K562 (cell line): ENCODE data around the gene CFAP157. TPM values are rescaled to one million over a fixed set of nuclear protein-coding genes. Genes with fewer than 3 reads are reported as not detected.

Experiments used
- ATAC-seq: fragments of 200-7000 bp; cut with Tn5 transposase; 3 replicates; pipeline ENCODE4 v1.9.1; 2020; ENCODE audit warnings: moderate library complexity
- BruUV-seq: library from RNA; stranded (reverse); fragments of 400-500 nt; replicated peaks from 2 replicates; lab custom pipeline; 2021; lab: Mats Ljungman, UMichigan
- CTCF ChIA-PET: fragments of 300-600 bp; formaldehyde crosslinking; extraction: SDS; loops from one replicate; lab custom pipeline; 2021; ENCODE audit warnings: low intra/inter-chr PET ratio; lab: Yijun Ruan, JAX
- POLR2A ChIA-PET: fragments of 300-600, 350-650 bp; sonication (Branson Sonifier 250); formaldehyde crosslinking; extraction: SDS; loops from one replicate; lab custom pipeline; 2021; ENCODE audit warnings: antibody characterized with exemption, inconsistent platforms; lab: Yijun Ruan, JAX
- DNase-seq, 4 experiments: peaks; one replicate each; pipeline versions ENCODE4 v3.0.0 to v3.0.0-alpha.2; 2011 to 2018; ENCODE audit warnings: low spot score in 3 of 4, mixed read lengths in 3 of 4; ENCODE audit errors: extremely low read depth in 1 of 4
- FAIRE-seq: peaks from 2 replicates; lab custom pipeline; 2011; peaks lifted over from hg19 to GRCh38; lab: Jason Lieb, UNC
- H2AFZ ChIP-seq: 2 replicates; pipeline ENCODE4 v1.6.0; 2011; ENCODE audit warnings: low read depth, low read length, control low read depth, inconsistent platforms
- H3K27ac ChIP-seq: fragments of 200-600 bp; 3 replicates; pipeline ENCODE4 v1.8.0; 2011; ENCODE audit warnings: low read depth, mild to moderate bottlenecking, control low read depth, inconsistent platforms, low read length, moderate library complexity, mixed read lengths; ENCODE audit errors: extremely low read depth
- H3K27me3 ChIP-seq, 2 experiments: fragments of 300-600 bp in 1 of 2; 2 replicates in 1 of 2; 3 replicates in 1 of 2; pipeline versions ENCODE4 v1.6.0 to v1.8.0; 2011; ENCODE audit warnings: inconsistent platforms in 2 of 2, low read length in 2 of 2, mild to moderate bottlenecking in 1 of 2, mixed read lengths in 1 of 2, moderate library complexity in 1 of 2; ENCODE audit not compliant: control insufficient read depth in 2 of 2, insufficient read depth in 2 of 2
- H3K36me3 ChIP-seq: fragments of 300-600 bp; 3 replicates; pipeline ENCODE4 v1.8.0; 2011; ENCODE audit warnings: mild to moderate bottlenecking, low read length, inconsistent platforms; ENCODE audit not compliant: control insufficient read depth, insufficient read depth
- H3K4me1 ChIP-seq, 2 experiments: fragments of 200-600 bp in 1 of 2; replicated peaks in 1 of 2; 2 replicates in 1 of 2; 3 replicates in 1 of 2; pipeline versions ENCODE4 v1.5.1 to v1.8.0; 2011; ENCODE audit warnings: inconsistent platforms in 2 of 2, low read length in 2 of 2, mild to moderate bottlenecking in 1 of 2, mixed read lengths in 1 of 2, moderate library complexity in 1 of 2; ENCODE audit not compliant: control insufficient read depth in 2 of 2, insufficient read depth in 2 of 2
- H3K4me2 ChIP-seq: 2 replicates; pipeline ENCODE4 v1.6.1; 2011; ENCODE audit warnings: low read length, control low read depth, inconsistent platforms, mixed read lengths; ENCODE audit not compliant: insufficient read depth
- H3K4me3 ChIP-seq: fragments of 200-600 bp; sonication (generic), shearing (Covaris generic); 2 replicates; pipeline ENCODE4 v1.5.1; 2016; ENCODE audit warnings: control low read depth, inconsistent platforms
- H3K79me2 ChIP-seq: fragments of 200-600 bp; 3 replicates; pipeline ENCODE4 v1.8.0; 2011; ENCODE audit warnings: low read length, inconsistent platforms; ENCODE audit not compliant: control insufficient read depth, insufficient read depth
- H3K9ac ChIP-seq, 2 experiments: 2 replicates each; pipeline versions ENCODE4 v1.6.0 to v1.6.1; 2011; ENCODE audit warnings: low read depth in 2 of 2, low read length in 2 of 2, control low read depth in 1 of 2, inconsistent platforms in 1 of 2, mild to moderate bottlenecking in 1 of 2, mixed read lengths in 1 of 2; ENCODE audit not compliant: insufficient read depth in 1 of 2
- H3K9me1 ChIP-seq: one replicate; pipeline ENCODE4 v1.6.0; 2011; ENCODE audit warnings: inconsistent platforms, mild to moderate bottlenecking, low read length, moderate library complexity; ENCODE audit not compliant: control insufficient read depth, insufficient read depth
- H3K9me3 ChIP-seq: replicated peaks from 2 replicates; pipeline ENCODE4 v1.5.1; 2011; ENCODE audit warnings: low read depth, low read length, inconsistent platforms; ENCODE audit not compliant: control insufficient read depth, insufficient read depth
- H4K20me1 ChIP-seq: replicated peaks from 2 replicates; pipeline ENCODE4 v1.6.1; 2011; ENCODE audit warnings: low read length, inconsistent platforms, mixed read lengths; ENCODE audit not compliant: control insufficient read depth, insufficient read depth
- CUX1 ChIP-seq: fragments of 200-800 bp; sonication (Bioruptor generic); IDR thresholded peaks from 2 replicates; pipeline ENCODE4 v1.6.1; 2016; ENCODE audit warnings: missing genetic modification characterization, missing compliant biosample characterization
- CXXC5 ChIP-seq: fragments of 250-450 bp; sonication (Bioruptor Pico); IDR thresholded peaks from 2 replicates; pipeline ENCODE4 v1.8.0; 2022; ENCODE audit warnings: inconsistent platforms, mild to moderate bottlenecking, moderate library complexity
- ELF1 ChIP-seq: fragments of 200-800 bp; sonication (Bioruptor generic); IDR thresholded peaks from 2 replicates; pipeline ENCODE4 v1.6.1; 2016; ENCODE audit warnings: missing genetic modification characterization, missing compliant biosample characterization
- FOXA1 ChIP-seq: fragments of 450-650 bp; IDR thresholded peaks from 2 replicates; pipeline ENCODE4 v1.6.1; 2016; ENCODE audit warnings: mild to moderate bottlenecking, borderline replicate concordance
- FOXJ3 ChIP-seq: sonication (generic); formaldehyde crosslinking; IDR thresholded peaks from 2 replicates; pipeline ENCODE4 v1.4.0; 2020; ENCODE audit warnings: mild to moderate bottlenecking, missing genetic modification reagents
- HMGN3 ChIP-seq: IDR thresholded peaks from 2 replicates; pipeline ENCODE4 v1.6.1; 2011; ENCODE audit warnings: borderline replicate concordance, low read depth, mild to moderate bottlenecking, mixed read lengths, low read length; ENCODE audit not compliant: insufficient read length; ENCODE audit errors: extremely low read depth
- L3MBTL2 ChIP-seq: fragments of 450-650 bp; IDR thresholded peaks from 2 replicates; pipeline ENCODE4 v1.6.1; 2016; ENCODE audit warnings: mild to moderate bottlenecking, moderate library complexity
- NR1H2 ChIP-seq: sonication (generic); formaldehyde crosslinking; IDR thresholded peaks from 2 replicates; pipeline ENCODE4 v1.4.0; 2020; ENCODE audit warnings: mild to moderate bottlenecking, missing genetic modification reagents
- RBBP5 ChIP-seq: fragments of 200-600 bp; sonication (generic); IDR thresholded peaks from 2 replicates; pipeline ENCODE4 v1.6.1; 2012; ENCODE audit warnings: borderline replicate concordance, mild to moderate bottlenecking, low read length, control low read depth, inconsistent platforms; ENCODE audit not compliant: insufficient read depth, poor library complexity, severe bottlenecking
- YY1 ChIP-seq, 3 experiments: IDR thresholded peaks; 2 replicates each; pipeline ENCODE4 v1.6.1; 2011; ENCODE audit warnings: low read length in 2 of 3, mild to moderate bottlenecking in 2 of 3, moderate library complexity in 2 of 3, borderline replicate concordance in 1 of 3, control low read depth in 1 of 3, low read depth in 1 of 3; ENCODE audit not compliant: insufficient read depth in 3 of 3, insufficient replicate concordance in 2 of 3, control insufficient read depth in 1 of 3, insufficient read length in 1 of 3; ENCODE audit errors: extremely low read depth in 1 of 3
- ZC3H8 ChIP-seq: fragments of 450-650 bp; IDR thresholded peaks from 2 replicates; pipeline ENCODE4 v1.6.1; 2017
- ZNF583 ChIP-seq: fragments of 250-450 bp; sonication (Bioruptor Pico); IDR thresholded peaks from 2 replicates; pipeline ENCODE4 v1.4.0; 2020
- ZNF668 ChIP-seq: fragments of 250-450 bp; sonication (Bioruptor Pico); IDR thresholded peaks from 2 replicates; pipeline ENCODE4 v1.8.0; 2022; ENCODE audit warnings: mild to moderate bottlenecking, inconsistent platforms
- ZNF75A ChIP-seq: fragments of 450-650 bp; formaldehyde crosslinking; IDR thresholded peaks from 2 replicates; pipeline ENCODE4 v1.4.0; 2020; ENCODE audit warnings: mild to moderate bottlenecking
- WGBS: fragments of 100-300 bp; shearing (Covaris generic); methylation state at CpG from one replicate; pipeline ENCODE4 v1.1.6; 2016; ENCODE audit warnings: low coverage, mixed read lengths; ENCODE audit not compliant: insufficient coverage; ENCODE audit errors: missing lambda C conversion rate; 5-methylcytosine and 5-hydroxymethylcytosine counted together
- in situ Hi-C: fragments of 300-500 bp; cut with MboI; formaldehyde crosslinking; loops from 4 replicates; pipeline ENCODE4 v1.15.0; 2018; ENCODE audit warnings: inconsistent platforms, mixed read lengths
- intact Hi-C: fragments of 100-400 bp; cut with micrococcal nuclease; formaldehyde crosslinking; loops from 2 replicates; pipeline ENCODE4 v1.14.2; 2022
- polyA plus RNA-seq, 8 experiments: library from polyadenylated mRNA; depleted of rRNA in 4 of 8; stranded (reverse) in 5 of 8; unstranded in 3 of 8; fragments of >200 nt; fragmentation: Nextera tagmentation in 2 of 8; fragmentation: Illumina TruSeq in 1 of 8; extraction: Ambion mirVana in 2 of 8; extraction: Trizol in 1 of 8; gene quantifications; 2 replicates each; pipeline versions ENCODE4 v1.2.1 to v1.2.3, GENCODE V29; 2011 to 2014; ENCODE audit warnings: inconsistent platforms in 1 of 8, missing spikeins in 1 of 8
- total RNA-seq, 7 experiments: library from RNA; depleted of rRNA in 6 of 7; stranded (reverse); fragments of >200 nt in 6 of 7; fragmentation: Illumina TruSeq in 2 of 7; extraction: Trizol in 2 of 7; gene quantifications; 2 replicates each; pipeline versions ENCODE4 v1.2.1 to v1.2.3, GENCODE V29; 2011 to 2021; ENCODE audit warnings: low replicate concordance in 1 of 7
- TF ChIP-seq, protein P1 (sequence below): sonication (generic); formaldehyde crosslinking; IDR thresholded peaks from 2 replicates; pipeline ENCODE4 v1.8.0; 2023; ENCODE audit warnings: mild to moderate bottlenecking, missing genetic modification reagents

Gene CFAP157
- total and polyA plus RNA-seq, 9 of the 15 experiments (the other 6 are each of a cell fraction or from before 2014, with no cell fraction given), result 0.03 TPM; not detected in 8

- POLR2A ChIA-PET, result interaction anchor here (0.6 to 0.8 kb wide), 3 partner anchors 35 to 1297 kb away, joined by 3 to 5 read pairs (median 3); no protein-coding TSS in a partner anchor
- Histone ChIP-seq H3K4me1 (peaks cover 25 to 26% of the 10 kb centered on the region in 2 experiments), H3K9me1 (no peaks in the 10 kb centered on the region), H4K20me1 (no peaks in the 10 kb centered on the region), H3K27ac (peak overlapping the region; percentile 84), H3K4me3 (peak overlapping the region; percentile 11; the same call in 1 of the 2 replicates), H3K4me2 (peak overlapping the region; percentile 59), H2AFZ (peak overlapping the region; percentile 87), H3K9ac (peak overlapping the region; percentile 60 to 91), H3K27me3 (no peaks in the 10 kb centered on the region), H3K79me2 (no peaks in the 10 kb centered on the region), H3K36me3 (no peaks in the 10 kb centered on the region), H3K9me3 (no peaks in the 10 kb centered on the region)
- CTCF ChIA-PET, result no interaction called here
- 15% methylated on average over 41 of the region's 41 CpGs for WGBS
- BruUV-seq, result TSS peak; percentile 88
- in situ Hi-C loops (no loop called here), intact Hi-C loops (no loop called here)
- FAIRE-seq, result peak; percentile 95
- peak; percentile 99 for ATAC-seq
- DNase-seq, result peak; percentile 98 to 100 (median 100)
- TF ChIP-seq FOXA1 (no peak), RBBP5 (peak; percentile 36), L3MBTL2 (peak; percentile 100), HMGN3 (peak; percentile 58), CUX1 (peak; percentile 86; the same call in 1 of the 2 replicates), ZNF75A (CRISPR knock-in tag) (no peak), FOXJ3 (no peak), ELF1 (tag) (peak; percentile 89), CXXC5 (CRISPR knock-in tag) (peak; percentile 93), YY1 (IDR thresholded peaks at IDR 0.05; ENCODE audit: borderline replicate concordance in 1 of 3, control insufficient read depth in 1 of 3, extremely low read depth in 1 of 3, insufficient read depth in 3 of 3, insufficient read length in 1 of 3, insufficient replicate concordance in 2 of 3, low read depth in 1 of 3, low read length in 2 of 3) (peak in 1 of 3 experiments; percentile 13), ZC3H8 (no peak), ZNF583 (peak; percentile 77; the same call in 1 of the 2 replicates), NR1H2 (CRISPR knock-in tag) (no peak), ZNF668 (CRISPR knock-in tag) (peak; percentile 85)
- TF ChIP-seq, protein P1, sequence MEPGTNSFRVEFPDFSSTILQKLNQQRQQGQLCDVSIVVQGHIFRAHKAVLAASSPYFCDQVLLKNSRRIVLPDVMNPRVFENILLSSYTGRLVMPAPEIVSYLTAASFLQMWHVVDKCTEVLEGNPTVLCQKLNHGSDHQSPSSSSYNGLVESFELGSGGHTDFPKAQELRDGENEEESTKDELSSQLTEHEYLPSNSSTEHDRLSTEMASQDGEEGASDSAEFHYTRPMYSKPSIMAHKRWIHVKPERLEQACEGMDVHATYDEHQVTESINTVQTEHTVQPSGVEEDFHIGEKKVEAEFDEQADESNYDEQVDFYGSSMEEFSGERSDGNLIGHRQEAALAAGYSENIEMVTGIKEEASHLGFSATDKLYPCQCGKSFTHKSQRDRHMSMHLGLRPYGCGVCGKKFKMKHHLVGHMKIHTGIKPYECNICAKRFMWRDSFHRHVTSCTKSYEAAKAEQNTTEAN (CRISPR knock-in tag), result no peak
These were observed 7.7 kb upstream of the CFAP157 start for GRCh38 chr9:127698985-127699670.
